HG03045 (cell line): ENCODE results near the gene SLC66A3.

Experiments
- ATAC-seq: cut with Tn5 transposase; IDR thresholded peaks from one replicate; pipeline ENCODE4 v1.9.1; 2021; ENCODE audit warnings: mild to moderate bottlenecking, moderate library complexity; ENCODE audit not compliant: unreplicated experiment

The SLC66A3 gene

DNA sequence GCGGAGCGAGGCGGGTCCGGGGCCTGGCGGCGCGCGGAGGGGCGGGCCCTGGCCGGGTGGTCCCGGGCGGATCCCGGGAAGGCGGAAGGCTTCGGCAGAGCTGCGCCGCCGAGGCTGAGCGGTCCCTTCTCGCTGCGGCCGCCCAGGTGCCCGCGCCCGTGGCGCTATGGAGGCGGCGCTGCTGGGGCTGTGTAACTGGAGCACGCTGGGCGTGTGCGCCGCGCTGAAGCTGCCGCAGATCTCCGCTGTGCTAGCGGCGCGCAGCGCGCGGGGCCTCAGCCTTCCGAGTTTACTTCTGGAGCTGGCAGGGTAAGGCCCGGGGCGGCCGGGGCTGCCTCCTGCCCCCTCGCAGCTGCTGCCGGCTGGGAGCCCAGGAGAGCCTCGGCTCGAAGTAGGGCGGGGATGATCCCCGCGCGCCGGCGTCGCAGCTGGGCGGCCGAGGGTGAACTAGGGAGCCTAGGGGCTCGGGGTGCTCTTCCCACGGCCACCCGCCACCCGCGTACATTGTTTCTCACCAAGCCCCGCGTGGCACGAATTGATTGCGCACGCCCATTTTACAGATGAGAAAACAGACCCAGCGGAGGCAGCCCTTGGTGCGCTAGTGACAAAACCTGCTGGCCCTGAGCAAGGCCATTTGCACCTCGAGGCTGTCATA is at the start of gene SLC66A3:
Gene SLC66A3, plus strand, starts transcription at position 87 of the 655 bp plus-strand sequence. Its CDS starts 80 bp downstream, at position 167.
- ATAC-seq, result peak; percentile 79

DNA sequence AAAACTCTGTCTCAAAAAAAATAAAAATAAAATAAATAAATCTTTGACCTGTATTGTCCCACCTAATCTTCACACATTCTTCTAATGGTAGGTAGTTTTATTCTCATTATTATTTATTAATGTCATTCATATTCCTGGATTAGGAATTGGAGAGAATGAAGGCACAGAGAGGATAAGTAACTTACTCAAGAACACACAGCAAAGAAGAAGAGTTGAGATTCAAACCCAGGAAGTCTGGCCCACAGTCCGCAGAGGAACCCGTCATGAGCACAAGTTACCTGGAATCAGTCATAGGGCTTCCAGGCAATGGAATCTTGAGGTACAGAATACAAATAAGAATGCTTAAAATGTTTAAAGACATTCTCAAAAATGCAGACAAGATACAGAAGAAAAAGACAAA is 46.3 kb upstream of the SLC66A3 start:
- ATAC-seq, result no peak

DNA sequence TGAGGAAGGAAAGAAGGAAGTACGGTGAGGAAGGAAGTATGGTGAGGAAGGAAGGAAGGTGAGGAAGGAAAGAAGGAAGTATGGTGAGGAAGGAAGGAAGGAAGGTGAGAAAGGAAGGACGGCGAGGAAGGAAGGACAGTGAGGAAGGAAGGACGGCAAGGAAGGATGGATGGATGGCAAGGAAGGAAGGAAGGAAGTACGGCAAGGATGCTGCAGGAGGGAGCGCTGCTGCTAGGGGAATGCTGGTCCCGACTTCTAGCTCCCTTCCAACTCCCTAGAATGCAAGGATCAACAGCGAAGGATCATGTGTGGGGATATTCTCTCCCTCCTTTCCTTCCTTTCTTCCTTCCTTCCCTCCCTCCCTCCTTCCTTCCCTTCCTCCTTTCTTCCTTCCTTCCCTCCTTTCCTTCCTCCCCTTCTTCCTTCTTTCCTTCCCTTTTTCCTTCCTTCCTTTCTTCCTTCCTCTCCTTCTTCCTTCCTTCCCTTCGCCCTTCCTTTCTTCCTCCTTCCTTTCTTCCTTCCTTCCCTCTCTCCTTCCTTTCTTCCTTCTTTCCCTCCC is 42.3 kb upstream of the SLC66A3 start:
- ATAC-seq, result no peak

DNA sequence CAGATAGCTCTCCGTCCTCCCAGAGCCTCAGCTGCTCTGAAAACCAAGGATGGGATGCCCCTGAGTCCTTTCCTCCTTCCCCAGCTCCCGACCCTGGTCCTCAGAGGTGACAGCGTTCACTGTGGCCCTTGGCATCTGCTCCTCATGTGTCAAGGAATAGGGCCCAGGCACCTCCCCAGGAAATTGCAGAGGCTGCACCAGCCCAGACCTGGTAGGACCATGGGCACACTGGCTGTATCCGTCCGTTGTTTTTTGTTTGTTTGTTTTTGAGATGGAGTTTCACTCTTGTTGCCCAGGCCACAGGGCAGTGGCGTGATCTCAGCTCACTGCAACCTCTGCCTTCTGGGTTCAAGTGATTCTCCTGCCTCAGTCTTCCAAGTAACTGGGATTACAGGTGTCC is 37.5 kb upstream of the SLC66A3 start:
- ATAC-seq, result no peak

DNA sequence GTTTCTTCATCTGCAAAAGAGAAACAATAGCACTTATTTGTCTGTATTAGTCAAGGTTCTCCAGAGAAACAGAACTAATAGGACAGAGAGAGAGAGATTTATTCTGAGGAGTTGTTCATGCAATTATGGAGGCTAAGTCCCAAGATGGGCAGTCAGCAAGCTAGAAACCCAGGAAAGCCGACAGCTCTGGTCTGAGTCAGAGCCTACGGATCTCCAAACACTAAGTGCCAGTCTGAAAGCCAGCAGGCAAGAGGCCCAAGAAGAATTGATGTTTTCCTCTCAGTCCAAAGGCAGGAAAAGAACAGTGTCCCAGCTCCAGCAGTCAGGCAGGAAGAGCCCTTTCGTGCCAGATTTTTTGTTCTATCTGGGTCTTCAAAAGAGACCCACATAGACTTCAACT is 36.5 kb upstream of the SLC66A3 start:
- ATAC-seq, result no peak

DNA sequence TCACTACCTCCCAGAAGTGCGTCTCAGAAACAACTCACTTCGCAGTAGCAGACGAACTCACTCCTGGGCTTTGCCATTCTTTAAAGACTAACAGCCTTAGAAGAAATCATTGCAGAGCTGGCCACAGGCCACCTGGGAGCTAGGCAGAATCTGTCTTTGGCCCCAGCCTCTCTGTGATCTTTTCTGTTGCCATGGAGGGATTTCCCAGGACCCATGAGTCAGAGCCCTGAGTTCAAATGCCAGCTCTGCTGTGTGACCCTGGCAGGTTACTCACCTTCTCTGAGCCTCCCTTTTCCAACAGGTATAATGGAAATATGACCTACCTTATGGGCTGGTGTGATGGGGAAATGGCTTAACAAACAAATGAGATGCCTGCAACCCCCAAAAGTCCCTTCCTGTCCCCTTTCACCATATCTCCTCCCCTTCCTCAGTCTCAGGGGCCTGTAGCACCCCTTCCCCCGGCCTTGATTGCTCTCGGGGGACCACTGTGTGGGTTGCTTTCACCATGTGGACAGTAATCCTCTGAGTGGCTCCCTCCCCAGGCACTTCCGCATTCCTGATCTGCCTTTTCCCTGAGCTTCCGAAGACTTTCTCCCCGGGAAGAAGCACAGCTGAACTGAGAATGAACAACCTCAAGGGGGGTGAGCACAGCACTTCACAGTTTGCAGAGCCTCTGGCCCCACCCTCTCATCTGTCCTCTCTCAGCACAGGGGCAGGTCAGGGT is 34.0 kb upstream of the SLC66A3 start:
- no peak for ATAC-seq

DNA sequence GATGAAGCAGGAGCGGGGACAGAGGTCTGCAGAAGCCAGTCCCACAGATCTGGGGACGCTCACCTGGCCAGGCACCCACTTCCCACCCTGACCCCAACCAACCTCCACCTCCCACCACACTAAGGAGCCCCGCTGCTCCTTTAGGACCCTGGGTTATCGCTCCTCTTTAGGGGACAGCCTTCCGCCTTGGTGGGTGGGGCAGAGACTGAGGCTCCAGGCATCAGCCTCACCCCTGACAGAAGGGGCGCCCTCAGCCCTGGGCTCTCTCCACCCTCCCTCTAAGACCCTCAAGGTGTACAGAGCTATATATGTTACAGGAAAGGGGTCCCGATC is 33.5 kb upstream of the SLC66A3 start:
- no peak for ATAC-seq

DNA sequence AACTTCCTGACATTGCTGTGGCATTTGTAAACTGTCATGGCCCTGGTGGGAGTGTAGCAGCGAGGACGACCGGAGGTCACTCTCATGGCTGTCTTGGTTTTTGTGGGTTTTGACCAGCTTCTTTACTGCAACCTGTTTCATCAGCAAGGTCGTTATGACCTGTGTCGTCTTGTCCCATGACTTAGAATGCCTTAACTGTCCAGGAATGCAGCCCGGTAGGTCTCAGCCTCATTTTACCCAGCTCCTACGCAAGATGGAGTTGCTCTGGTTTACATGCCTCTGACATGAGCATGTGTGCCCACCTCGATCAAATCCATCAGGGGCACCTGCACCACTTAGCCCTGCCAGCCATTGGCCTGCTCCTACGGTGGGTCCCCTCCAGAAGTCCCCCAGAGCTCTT is 32.9 kb upstream of the SLC66A3 start:
- ATAC-seq, result no peak

DNA sequence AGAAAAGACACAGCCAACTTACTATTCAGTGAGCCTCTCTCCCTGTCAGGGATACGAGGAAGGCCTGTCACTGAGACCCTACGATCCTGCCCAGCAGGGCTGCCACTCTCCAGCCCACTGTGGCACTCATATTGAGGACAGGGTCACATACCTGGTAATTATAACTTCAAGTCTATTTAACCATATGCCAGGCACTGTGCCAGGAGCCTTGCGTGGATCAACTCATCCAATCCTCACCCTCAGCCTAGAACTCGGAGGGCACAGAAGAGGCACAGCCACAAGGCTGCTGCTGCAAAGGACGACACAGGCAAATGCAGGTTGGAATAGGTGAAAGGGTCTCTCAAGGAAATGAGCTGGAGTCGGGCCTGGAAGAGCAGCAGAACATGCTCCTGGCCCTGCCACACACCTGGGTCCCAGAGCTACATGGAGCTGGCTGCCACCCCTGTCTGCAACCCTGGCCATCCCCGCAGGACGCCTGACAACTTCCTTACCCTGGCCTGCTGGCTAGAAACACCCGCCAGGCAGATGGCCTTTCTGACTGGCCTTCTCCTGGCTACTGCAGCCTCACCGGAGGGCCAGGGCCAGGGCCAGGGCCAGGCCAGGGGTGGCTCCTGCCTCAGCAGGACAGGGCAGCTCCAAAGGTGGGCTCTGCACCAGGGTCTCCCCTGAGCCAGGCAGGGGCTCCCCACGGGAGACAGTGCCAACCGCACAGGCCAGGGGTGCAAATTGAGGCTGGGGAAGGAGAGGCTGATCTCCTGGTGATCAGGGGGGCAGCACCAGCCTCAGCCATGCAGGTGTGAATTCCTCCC is 32.1 kb upstream of the SLC66A3 start:
- ATAC-seq, result no peak

DNA sequence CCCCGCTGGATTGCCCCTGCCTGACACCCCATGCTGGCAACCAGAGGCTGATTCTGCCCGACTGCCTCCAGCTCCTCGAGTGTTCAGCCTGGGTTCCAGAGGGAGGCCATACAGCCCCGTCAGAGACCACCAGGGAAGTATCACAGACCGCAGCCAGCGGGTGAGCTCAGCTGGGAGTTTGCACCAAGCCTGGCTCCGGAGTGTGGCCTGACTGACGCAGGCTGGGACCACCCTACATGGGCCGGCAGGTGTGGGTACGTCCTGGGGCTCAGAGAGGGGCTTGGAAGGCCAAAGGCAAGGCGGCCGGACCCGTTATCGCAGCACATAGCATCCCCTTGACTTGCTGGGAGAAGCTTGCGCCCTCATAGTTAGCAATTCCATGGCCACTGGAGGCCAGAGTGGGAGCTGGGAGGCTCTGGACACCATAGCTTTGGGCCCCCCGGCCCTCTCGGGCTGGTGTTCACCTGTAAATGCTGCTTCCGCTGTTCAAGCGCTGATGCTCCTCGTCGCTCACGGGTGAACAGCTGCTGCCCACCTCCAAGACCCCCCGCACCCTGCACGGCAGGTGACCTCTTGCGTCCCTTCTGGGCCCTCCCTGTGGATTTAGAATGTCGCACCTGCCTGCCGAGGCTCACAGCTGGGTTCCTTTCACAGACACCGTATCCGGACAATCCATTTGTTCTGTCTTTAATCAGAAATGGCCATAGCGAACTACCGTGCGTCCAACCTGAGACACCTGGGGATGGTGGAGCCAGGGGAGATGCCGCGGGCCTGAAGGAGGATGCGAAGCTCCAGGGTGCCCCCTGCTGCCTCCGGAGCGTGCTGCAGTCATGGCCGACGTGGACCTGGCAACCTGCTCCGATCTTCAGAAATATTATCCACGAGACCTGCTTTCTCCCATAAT is 31.2 kb upstream of the SLC66A3 start:
- no peak for ATAC-seq

DNA sequence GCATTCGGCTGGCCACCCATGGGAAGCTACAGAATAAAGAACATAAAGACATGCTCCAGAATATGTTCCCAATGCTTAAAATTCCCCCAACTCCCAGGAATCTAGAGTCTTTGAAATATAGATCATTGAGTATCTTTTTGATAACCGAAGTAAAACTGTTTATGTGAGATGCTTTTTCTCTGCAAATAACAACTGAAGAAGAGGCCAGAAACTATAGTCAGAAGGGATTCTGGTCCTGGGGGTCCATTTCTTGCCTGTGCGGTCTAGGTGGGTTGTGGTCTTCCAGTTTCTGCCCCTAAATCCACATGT is 30.6 kb upstream of the SLC66A3 start:
- no peak for ATAC-seq

DNA sequence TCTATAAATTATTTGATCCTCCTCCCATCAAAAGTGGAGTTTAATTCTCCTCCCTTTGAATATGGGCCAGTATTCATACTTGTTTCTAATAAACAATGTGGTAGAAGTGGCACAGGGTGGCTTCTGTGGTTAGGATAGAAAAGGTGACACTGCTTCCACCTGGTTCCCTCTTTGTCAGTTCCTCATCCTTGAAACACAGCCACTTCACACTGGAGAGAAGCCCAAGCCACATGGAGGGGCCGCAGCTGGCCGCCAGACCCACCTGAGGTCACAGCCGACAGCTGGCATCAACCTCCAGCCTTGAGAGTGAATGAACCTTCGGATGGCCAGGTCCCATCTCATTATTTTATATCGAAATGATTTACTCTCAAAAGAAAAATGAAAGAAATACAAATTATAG is 27.5 kb upstream of the SLC66A3 start:
- no peak for ATAC-seq

DNA sequence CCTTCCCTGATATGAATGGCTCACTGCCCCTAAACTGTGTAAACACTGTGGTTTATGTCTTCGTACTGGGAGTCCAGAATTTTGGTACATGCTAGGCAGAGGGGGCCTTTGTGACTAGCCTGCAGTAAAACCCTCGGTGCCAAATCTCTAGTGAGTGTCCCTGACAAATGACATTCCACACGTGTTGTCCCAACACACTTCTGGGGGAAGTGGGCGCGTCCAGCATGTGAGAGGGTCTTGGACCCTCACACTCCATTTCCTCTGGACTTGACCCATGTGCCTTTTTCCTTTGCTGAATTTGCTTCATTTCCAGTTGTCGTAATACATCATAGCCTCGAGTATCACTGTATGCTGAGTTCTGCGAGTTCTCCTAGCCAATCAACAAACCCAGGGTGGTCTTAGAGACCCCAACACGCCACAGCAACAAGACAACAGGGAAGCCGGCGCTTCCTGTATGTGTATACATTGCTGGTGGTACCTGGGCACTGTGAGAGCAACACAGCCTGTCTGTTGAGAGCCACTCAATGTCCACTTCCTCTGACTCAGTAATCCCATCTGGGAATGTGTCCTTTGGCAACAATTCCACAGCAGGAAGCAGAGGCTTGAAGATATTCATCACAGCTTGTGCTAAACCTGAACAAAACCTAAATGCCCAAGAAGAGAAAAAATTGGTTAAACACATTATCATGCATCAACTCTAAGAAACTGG is 26.9 kb upstream of the SLC66A3 start:
- no peak for ATAC-seq

DNA sequence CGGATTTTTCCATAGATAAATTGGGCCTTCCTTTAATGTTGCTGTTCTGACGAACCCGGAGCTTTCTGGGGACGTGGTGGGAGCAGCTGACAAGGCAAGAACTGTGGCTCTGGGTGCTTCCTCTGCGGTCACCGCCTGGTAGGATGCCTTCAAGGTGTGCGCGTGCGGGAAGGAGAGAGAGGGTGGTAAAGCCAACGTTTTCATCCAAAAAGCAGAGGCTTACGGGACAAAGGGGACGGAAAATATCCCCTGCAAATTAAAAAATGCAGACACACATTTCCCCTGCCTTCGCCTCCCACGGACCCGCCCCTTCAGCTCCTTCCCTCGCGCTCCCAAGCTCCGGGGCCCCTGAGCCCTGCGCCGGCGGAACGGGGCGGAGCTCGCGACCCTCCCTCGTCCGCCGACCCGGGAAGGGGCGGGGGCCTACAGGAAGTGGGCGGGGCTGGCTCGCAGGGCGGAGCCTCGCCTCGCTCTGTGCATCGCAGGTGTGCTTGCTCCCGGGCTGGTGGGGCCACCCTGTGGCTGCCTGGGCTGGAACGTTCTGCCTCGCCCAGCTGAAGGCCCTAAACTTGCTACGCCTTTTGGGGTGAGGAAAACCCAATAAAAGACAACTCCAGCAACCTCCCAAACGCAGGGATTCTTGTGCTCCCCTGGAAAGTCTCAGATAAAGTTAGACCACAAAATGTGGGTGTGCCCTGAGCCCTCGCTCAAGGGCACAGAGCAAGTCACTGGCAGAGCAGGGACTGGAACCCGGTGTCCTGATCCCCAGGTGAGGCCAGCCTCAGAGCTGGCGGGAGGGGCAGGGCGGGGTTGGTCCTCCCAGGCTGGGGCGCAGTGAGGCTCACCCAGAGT is 25.4 kb upstream of the SLC66A3 start:
- peak; percentile 73 for ATAC-seq

DNA sequence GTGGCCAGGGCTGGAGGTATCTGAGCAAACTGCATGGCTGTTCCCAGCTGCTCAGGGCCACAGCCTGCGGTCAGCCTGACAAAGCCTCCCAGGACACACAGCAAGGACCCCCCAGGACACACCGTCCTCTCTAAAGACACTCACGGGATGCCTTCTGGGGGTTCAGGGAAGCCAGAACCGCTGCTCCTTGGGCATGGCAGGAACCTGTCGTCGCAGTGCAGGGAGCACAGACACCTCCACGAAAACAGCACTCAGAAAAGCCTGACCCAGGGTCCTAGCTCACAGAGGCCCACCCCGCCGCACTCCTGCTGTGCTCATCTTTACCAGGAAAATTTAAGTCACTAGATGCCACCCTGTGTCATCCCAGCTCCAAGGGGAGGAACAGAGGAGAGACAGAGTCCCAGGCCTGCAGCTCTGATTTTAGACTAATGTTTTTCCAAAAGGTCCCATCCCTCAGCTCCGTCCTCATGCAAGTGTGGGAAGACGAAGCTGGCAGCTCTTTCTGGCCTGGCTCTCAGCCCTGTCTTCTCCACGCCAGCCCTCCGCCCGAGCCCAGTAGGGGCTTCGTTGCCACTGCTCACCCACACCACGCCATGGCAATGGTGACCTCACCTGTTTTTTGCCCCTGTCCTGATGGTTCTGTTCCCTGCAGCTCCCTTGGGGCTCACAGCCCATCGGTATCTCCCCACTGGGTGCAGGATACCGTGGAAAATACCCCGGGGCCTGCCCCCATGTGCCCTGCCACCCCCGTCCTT is 23.9 kb upstream of the SLC66A3 start:
- ATAC-seq, result no peak

DNA sequence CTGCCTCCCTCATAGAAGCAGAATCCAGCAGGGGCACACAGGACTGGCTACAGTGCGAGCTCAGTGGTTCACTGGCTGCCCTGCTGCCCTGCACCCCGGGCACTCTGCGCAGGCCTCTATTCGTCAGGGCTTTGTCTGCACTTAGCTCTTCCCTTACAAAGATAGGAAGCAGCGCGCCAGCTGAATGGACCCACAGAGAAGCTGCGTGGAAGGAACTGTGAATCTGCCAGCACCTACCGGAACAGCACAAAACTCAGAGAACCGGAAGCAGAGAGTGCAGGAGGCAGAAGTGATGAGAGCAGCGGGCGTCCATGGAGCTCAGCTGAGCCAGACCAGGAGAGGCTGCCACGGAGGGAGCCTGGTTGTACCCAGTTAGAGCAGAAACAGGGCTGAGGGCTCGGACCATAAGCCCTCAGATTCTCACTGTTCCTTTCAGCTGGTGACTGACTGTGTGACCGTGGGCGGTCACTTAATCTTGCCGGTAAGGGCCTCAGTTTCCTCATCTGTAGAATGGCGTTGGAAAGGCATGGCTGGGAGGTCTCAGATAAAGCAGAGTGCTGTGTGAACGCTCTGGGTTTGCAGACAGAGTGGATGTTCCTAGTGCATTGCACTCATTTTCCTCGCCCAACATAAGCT is 23.1 kb upstream of the SLC66A3 start:
- no peak for ATAC-seq

DNA sequence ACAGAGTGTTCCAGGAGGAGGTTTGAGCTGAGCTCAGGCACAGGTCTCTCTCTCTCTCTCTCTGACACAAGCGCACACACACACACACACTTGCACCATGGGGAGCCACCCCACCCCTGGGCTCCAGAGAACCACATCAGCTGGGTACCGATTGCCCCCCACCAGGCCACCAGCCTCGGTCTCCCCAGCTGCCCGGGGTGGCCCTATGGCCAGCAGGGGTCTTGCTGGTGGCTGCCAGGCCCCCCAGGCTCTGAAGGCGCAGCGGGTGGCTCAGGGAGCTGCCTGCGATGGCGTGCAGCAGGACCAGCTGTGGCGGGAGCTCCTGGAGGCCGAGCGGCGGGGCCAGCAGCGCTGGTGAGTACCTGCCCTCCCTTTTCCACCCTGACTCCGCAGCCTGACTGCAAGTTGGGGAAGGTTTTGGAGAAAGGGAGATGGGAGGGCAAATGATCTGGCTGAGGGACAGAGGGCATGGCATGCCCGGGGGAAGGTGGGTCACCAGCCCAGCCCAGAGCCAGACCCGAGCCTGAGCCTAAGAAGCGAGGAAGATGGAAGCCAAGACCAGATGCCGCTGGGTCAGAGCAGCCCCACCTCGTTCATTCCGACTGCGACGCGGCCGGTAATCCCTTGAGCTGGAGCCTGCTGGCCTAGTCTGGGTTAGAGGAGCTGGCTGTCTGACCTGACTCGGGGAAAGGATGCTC is 21.9 kb upstream of the SLC66A3 start:
- ATAC-seq, result no peak

DNA sequence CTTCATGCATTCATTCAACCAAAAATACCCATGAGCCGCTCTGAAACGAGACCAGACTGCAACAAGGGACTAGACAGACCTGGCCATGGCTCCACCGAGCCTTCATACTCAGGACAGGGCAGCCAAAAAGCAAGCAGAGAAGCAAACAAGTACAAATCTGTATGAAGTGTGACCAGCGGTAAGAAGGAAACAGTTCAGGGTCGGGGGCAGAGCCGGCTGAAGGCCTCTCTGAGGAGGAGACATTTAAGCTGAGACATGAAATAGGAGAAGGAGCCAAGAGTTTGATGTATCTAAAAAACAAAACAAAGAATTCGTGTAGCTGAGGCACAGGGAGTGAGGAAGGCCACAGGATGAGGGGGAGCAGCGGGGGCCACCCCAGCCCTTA is 21.3 kb upstream of the SLC66A3 start:
- no peak for ATAC-seq
